GM21360 (cell line): Measurements from ENCODE around the gene PDGFC.
"Not testable (repeated sequence)": the region's sequence is repeated elsewhere in the genome, so short reads cannot be mapped to it uniquely, and the experiment has no call there.

Source experiments
- ATAC-seq: cut with Tn5 transposase; IDR thresholded peaks from one replicate; pipeline ENCODE4 v1.9.1; 2021; ENCODE audit warnings: mild to moderate bottlenecking, moderate library complexity; ENCODE audit not compliant: unreplicated experiment

Gene PDGFC

DNA sequence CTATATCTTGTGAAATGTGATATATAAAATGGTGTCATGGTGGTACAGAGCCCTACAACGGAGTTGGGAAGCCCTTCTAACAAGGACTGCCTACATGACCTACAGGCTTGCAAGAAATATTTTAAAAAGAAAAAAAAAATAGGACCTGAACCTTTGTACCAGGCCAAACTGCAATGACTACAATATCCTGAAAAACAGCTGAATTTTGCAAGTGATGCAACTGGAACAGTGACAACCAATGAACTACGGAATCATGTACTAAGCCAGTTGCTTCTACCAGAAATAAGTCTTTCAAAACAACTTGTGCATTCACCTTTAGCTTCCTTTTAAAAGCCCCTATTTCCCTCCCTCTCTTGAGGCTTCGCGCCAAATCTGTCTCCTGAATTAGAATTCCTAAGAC, 58.4 kb downstream of the PDGFC start:
- ATAC-seq: no peak

GRCh38 chr4:156909010-156909409, 62.6 kb downstream of the PDGFC start:
- ATAC-seq: no peak

DNA sequence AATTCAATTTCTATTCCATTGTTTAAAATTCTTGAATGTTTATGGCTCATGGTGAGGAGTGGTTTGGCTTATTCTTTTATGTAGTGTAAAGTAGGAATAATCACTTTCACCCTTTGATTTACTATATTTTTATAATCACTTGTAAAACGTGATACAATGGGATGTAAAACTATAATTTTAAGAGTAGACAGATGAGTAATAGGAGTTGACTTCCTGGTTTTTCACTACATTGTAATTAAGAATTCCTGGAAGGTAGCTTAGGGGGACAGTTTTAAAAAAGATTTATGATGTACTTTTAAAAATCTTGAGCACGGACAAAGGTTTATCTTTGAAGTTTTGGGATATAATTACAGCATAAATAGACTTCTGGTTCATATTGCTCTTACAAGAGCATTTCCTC, 65.3 kb downstream of the PDGFC start:
- no peak for ATAC-seq

GRCh38 chr4:156901871-156902270, 69.7 kb downstream of the PDGFC start:
- ATAC-seq: no peak

DNA sequence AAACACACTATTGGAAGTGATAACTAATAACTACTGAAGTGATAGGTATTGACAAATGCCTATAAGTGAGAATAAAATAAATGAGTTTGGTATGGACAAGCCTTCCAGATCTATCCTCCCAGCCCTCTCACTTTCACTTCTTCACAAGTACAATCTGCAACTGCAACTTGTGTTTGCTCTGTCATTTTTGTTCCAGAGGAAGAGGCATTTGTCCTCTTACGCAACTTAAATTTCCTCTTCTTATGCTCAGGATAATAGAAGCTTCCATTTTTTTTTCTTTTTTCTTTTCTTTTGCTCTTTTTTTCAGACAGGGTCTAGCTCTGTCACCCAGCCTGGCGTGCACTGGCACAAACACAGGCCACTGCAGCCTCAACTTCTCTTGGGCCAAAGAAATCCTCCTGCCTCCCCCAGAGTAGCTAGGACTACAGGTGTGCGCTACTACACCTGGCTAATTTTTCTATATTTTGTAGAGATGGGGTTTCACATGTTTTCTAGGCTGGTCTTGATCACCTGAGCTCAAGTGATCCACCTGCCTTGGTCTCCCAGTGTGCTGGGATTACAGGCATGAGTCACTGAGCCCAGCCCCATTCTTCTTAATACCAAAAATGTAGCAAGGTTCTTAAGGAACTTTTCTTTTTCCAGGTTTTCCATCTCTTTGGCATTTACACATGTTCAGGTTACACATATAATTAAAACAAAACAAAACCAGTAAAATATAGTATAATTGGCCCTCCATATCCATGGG, 73.1 kb downstream of the PDGFC start:
- no peak for ATAC-seq

DNA sequence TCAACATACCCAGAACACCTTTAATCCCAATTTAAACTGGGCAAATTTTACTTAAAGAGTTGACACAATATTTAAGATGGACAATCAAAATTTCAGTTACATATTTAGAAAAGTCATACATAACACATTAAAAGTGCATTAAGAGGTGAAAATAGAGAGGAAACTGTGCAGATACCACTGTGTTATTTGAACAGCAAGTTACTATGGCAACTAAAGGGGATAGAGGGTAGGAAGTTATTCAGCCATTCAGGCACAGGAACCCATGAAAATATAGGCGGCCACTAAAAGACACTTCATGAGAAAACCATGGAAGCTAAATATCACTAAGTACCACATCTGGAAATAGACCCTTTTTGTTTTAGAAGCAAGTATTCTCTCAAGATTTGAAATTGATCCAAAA, 75.1 kb downstream of the PDGFC start:
- ATAC-seq: no peak

DNA sequence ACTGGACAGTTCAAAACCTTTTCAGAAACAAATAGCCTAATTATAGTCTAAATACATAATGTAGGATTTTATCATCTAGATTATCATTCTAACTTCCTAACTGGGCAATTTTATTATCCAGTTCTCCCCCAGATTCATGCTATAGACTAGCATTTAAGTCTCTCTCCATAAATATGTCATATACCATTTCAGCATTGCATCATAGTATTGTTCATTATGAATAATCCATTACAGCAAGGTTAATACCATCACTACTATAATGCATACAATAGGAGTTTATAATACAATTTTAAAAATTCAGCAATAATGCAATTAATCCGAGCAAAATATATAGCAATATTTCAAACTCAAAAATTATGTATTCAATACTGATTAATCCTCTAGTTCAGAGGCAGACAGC, 77.4 kb downstream of the PDGFC start:
- no peak for ATAC-seq

DNA sequence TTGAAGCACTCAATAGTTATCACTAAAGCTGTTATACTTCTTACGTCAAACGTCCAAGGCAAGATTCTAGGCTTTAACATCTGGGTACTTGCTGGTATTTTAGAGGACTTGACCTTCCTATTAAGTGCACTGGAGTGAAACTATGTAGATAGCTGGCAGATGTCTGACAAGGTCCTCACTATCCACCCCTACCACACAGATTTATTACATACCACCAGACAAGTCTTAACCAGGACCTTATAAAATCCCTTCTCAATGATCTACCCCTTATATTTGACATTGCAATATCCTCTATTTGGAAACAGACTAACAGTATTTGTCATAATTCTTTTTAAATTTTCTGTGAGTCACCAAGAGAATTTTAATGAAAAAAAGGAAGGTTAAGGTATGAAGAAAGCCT, 78.8 kb downstream of the PDGFC start:
- ATAC-seq: no peak

GRCh38 chr4:156889616-156890594, 81.7 kb downstream of the PDGFC start:
- ATAC-seq: no peak

GRCh38 chr4:156888762-156889161, 82.8 kb downstream of the PDGFC start:
- ATAC-seq: no peak

DNA sequence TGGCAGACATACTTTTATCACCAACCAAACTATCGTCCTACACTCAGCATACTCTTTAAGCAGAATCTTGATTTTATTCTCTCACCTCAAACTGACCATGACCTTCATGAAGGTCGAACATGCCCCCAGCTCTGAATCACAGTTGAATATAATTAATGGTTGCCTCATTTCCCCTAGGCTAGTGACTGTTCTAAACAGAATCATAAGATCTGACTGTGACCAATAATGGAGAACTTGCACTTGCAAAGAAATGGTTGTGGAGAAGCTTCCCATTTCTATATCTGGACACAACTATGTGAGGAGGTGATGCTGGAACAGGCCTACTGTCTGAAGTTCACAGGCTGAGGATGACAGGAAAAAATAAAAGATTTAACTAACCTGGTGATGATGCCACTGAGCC, 85.1 kb downstream of the PDGFC start:
- no peak for ATAC-seq

GRCh38 chr4:156885374-156885773, 86.2 kb downstream of the PDGFC start:
- ATAC-seq: no peak

DNA sequence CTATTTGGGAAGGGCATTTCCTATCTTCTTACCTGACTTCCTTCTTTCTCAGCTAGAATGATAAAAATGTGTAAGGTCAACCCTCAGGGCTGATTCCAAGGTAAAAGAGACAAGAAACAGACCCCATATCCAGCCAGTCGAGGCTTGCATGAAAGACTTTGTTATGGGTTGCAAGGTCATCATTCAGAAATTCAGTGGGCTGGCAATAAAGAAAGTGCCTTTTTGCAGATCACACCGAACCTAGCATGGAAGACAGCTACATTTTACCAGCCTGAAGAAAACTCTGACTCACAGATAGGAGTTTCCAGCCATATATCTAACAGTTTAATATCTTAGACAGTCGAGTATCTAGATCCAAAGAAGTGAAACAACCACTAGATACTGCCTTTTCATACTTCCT, 87.4 kb downstream of the PDGFC start:
- ATAC-seq: no peak

DNA sequence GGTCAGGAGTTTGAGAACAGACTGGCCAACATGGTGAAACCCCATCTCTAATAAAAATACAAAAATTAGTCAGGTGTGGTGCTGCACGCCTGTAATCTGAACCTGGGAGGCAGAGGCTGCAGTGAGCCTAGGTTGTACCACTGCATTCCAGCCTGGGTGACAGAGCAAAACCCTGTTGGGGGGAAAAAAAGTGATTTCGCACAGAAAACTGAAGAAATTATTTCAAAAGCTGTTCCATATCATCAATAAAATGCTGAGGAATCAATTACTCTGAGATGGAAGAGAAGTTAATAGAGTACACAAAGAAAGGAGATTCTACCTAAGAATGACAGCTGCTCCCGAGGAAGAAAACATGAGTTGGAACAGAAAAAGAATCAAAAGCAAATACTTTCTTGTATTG, 95.9 kb downstream of the PDGFC start:
- no peak for ATAC-seq

DNA sequence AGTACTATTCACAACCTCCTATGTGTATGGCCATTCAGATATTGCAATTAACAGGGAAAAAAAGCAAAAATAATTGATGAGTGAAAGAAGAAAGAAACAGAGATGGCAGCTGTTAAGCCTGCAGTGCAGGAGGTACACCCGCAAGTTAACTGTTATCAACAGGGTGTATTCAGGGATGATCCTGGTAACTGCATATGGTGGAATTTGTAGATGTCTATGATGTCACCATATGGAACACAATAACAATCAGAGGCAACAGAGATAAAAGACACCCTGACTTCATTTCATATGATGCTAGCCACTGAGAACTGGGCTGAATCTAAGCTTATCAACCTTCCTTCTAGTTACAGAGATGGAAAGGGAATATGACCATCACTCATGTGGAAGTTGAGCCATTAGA, 96.5 kb downstream of the PDGFC start:
- no peak for ATAC-seq

DNA sequence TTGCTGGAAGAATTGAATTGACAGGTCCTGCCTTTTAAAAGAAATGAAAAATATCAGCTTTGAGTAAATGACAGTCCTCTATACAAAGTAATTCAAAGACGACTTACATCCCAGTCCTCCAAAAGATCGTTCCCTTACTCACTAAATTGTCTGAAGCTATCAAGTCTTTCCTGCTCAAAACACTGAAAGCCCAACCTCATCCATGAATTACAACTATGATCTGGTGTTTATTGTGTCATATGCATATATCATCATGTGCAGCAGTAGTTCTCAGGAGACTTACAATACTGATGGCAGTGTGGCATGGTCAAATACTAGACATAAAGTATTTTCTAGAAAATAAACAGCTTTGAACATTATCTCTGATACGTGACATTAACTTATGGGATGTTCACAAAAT, 97.8 kb downstream of the PDGFC start:
- no peak for ATAC-seq

GRCh38 chr4:156870861-156871260, 100.7 kb downstream of the PDGFC start:
- ATAC-seq: no peak

GRCh38 chr4:156870131-156870530, 101.5 kb downstream of the PDGFC start:
- ATAC-seq: no peak

DNA sequence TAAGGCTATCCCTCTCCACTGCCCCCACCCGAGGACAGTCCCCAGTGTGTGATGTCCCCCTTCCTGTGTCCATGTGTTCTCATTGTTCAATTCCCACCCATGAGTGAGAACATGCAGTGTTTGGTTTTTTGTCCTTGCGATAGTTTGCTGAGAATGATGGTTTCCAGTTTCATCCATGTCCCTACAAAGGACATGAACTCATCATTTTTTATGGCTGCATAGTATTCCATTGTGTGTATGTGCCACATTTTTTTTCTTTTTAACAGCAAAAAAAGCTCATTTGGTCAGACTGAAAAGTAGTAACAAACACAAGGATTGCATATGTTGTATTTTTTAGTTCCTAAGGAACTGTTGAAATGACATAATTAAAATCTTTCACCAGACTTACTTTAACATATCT, 105.5 kb downstream of the PDGFC start:
- not testable (repeated sequence) for ATAC-seq

DNA sequence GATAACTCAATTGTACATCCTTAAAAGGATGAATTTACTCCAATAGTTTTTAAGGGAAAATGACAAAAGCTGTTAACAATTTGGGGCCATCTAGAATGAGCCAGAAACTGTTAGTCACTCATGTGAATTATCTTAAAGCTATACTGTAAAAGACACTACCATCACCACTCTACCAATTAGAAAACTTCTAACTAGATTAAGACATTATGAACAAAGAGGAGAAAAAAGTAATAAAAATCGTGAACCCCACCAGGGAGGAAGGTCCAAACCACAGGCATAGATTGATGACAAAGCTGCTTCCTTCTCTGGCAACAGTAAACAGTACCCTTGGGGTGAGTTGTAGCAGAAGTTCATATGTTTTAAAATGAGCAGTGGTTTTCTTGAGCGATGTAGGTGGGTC, 106.1 kb downstream of the PDGFC start:
- no peak for ATAC-seq

DNA sequence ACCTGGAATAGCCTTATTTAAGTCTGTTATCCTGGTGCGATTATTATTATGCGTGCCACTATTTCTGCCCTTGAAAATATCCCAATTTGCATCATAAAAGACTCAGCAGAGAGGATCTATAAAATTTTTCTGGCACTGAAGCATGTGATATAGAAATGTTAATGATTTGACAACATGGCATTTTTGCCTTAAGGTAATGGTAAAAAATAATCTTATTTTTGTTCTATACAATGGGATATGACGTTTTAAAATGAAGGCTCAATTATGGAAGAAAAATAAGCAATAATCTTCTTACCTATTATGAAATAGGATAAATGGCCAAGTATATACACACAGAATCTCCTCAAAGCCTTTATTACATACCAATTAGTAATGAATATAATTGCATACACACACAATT, 113.5 kb downstream of the PDGFC start:
- ATAC-seq: no peak

- ATAC-seq: no peak
These were observed 132.8 kb downstream of the PDGFC start for GRCh38 chr4:156838761-156839160.
